GM21825 (cell line): ENCODE results near the gene CD300LB.
"Not testable (repeated sequence)": the region's sequence is repeated elsewhere in the genome, so short reads cannot be mapped to it uniquely, and the experiment has no call there.

Experiments used
- ATAC-seq: cut with Tn5 transposase; IDR thresholded peaks from one replicate; pipeline ENCODE4 v1.9.1; 2021; ENCODE audit warnings: mild to moderate bottlenecking, moderate library complexity; ENCODE audit not compliant: unreplicated experiment

CD300LB gene

GRCh38 chr17:74527081-74527480, 4.2 kb downstream of the CD300LB start:
- no peak for ATAC-seq

- ATAC-seq: no peak
Observed at GRCh38 chr17:74526681-74527080, 4.6 kb downstream of the CD300LB start.

- no peak for ATAC-seq
Observed at GRCh38 chr17:74525781-74526288, 5.4 kb downstream of the CD300LB start.

GRCh38 chr17:74525465-74525725, 5.9 kb downstream of the CD300LB start:
- ATAC-seq: no peak

- no peak for ATAC-seq
Observed at GRCh38 chr17:74524653-74525464, 6.4 kb downstream of the CD300LB start.

GRCh38 chr17:74523308-74523707, 8.0 kb downstream of the CD300LB start:
- no peak for ATAC-seq

- no peak for ATAC-seq
Observed at GRCh38 chr17:74522381-74523105, 8.7 kb downstream of the CD300LB start.

- no peak for ATAC-seq
Observed at GRCh38 chr17:74521701-74522201, 9.5 kb downstream of the CD300LB start.

GRCh38 chr17:74520790-74521480, 10.3 kb downstream of the CD300LB start:
- no peak for ATAC-seq

GRCh38 chr17:74520016-74520434, 11.2 kb downstream of the CD300LB start:
- ATAC-seq: no peak

GRCh38 chr17:74518413-74518981, 12.8 kb downstream of the CD300LB start:
- ATAC-seq: not testable (repeated sequence)

GRCh38 chr17:74516561-74517328, 14.5 kb downstream of the CD300LB start:
- no peak for ATAC-seq

- no peak for ATAC-seq
Observed at GRCh38 chr17:74515941-74516340, 15.3 kb downstream of the CD300LB start.

GRCh38 chr17:74514632-74515334, 16.5 kb downstream of the CD300LB start:
- ATAC-seq: no peak

GRCh38 chr17:74513987-74514631, 17.2 kb downstream of the CD300LB start:
- ATAC-seq: no peak

- ATAC-seq: peak; percentile 53
Observed at GRCh38 chr17:74512624-74513091, 18.6 kb downstream of the CD300LB start.

- ATAC-seq: no peak
Observed at GRCh38 chr17:74512036-74512435, 19.2 kb downstream of the CD300LB start.

GRCh38 chr17:74508156-74508555, 23.1 kb downstream of the CD300LB start:
- ATAC-seq: no peak

GRCh38 chr17:74503949-74504348, 27.3 kb downstream of the CD300LB start:
- not testable (repeated sequence) for ATAC-seq
